GM12873 (cell line): ENCODE data around the gene CEBPB.

Experiments
- TF ChIP-seq, protein P1 (sequence below): IDR thresholded peaks from 2 replicates; pipeline ENCODE4 v1.5.1; 2012; ENCODE audit warnings: low read depth, mild to moderate bottlenecking, moderate library complexity, low read length, control low read depth; ENCODE audit not compliant: insufficient read depth; ENCODE audit errors: missing control alignments

CEBPB gene

DNA sequence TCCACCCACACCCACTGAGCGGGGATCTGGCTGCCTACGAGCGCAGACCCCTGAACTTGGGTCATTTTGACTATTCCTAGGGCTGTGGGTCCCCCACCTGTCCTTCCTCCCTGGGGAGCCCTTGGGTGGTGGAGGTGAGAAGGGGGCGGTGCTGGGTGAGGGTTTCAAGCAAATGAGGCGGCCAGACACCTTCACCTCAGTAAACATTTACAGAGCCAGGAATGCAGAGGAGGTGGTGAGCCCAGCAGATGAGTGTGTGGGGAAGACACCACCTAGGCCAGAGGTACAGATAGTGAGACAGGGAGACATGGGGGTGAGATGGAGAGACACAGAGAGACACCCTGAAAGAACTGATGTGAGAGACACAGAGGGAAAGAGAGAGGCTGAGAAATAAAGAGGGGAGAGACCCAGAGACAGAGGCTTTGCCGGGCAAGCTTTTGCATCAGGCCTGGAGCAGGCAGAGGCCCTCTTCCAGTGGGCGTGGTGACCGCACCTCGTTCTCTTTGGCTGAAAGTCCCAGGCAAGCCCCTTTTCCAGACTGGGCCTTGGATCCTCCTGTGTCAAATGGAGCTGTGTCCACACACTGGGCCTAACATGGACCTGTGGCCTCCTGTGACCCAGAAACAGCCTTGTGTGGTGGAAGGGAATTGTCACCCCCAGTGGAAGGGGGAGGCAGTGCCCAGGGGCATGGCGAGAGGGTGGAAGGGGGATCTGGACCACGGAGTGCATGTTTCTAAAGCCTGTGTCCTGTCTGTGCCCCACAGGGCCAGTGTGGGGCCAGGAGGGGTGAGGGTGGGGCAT, 29.7 kb downstream of the CEBPB start:
- TF ChIP-seq, protein P1, sequence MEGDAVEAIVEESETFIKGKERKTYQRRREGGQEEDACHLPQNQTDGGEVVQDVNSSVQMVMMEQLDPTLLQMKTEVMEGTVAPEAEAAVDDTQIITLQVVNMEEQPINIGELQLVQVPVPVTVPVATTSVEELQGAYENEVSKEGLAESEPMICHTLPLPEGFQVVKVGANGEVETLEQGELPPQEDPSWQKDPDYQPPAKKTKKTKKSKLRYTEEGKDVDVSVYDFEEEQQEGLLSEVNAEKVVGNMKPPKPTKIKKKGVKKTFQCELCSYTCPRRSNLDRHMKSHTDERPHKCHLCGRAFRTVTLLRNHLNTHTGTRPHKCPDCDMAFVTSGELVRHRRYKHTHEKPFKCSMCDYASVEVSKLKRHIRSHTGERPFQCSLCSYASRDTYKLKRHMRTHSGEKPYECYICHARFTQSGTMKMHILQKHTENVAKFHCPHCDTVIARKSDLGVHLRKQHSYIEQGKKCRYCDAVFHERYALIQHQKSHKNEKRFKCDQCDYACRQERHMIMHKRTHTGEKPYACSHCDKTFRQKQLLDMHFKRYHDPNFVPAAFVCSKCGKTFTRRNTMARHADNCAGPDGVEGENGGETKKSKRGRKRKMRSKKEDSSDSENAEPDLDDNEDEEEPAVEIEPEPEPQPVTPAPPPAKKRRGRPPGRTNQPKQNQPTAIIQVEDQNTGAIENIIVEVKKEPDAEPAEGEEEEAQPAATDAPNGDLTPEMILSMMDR = peak; percentile 8

DNA sequence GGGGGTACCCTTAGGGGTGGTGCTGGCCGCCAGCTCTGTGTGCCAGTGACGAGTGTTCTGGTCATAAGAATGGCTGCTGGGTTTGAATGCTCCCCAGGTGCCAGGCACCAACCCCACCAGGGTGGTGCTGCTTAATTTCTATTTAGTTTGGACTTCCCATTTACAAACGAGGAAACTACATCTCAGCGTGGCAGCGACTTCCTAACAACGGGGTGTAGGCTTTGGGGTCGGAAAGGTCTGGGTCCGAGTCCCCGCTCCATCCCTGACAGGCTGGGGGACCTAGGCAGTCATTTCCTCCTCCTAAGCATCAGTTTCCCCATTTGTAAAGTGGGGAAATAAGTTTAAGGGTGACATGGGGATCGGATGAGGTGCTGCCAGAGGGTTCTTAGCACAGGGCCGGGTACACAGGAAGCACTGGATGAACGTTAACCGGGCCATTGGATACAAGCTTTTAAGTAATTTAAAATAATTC, 30.3 kb downstream of the CEBPB start:
- TF ChIP-seq, protein P1 = no peak

GRCh38 chr20:50221501-50222308, 31.1 kb downstream of the CEBPB start:
- TF ChIP-seq, protein P1 = no peak

GRCh38 chr20:50222309-50223038, 31.8 kb downstream of the CEBPB start:
- TF ChIP-seq, protein P1 = no peak

- TF ChIP-seq, protein P1 = no peak
These were observed 32.7 kb downstream of the CEBPB start for GRCh38 chr20:50223039-50224005.

- TF ChIP-seq, protein P1 = no peak
These were observed 33.4 kb downstream of the CEBPB start for GRCh38 chr20:50224052-50224451.
